PC-3 (cell line): ENCODE results near the gene PTPRR. TPM values are rescaled to one million over a fixed set of nuclear protein-coding genes. Genes with fewer than 3 reads are reported as not detected.

Experiments
- ATAC-seq: fragments of 200-7000 bp; cut with Tn5 transposase; 2 replicates; pipeline ENCODE4 v1.9.1; 2020; ENCODE audit warnings: mild to moderate bottlenecking, moderate library complexity
- BruUV-seq: library from RNA; stranded (reverse); fragments of 400-500 nt; replicated peaks from 2 replicates; lab custom pipeline; 2021; lab: Mats Ljungman, UMichigan
- CTCF ChIA-PET: fragments of 300-600 bp; sonication (Branson Sonifier 250); formaldehyde crosslinking; loops from one replicate; lab custom pipeline; 2022; ENCODE audit warnings: antibody characterized with exemption; lab: Charles Lee
- POLR2A ChIA-PET: fragments of 300-600 bp; sonication (Branson Sonifier 250); formaldehyde crosslinking; loops from one replicate; lab custom pipeline; 2022; ENCODE audit warnings: antibody characterized with exemption; ENCODE audit not compliant: unreplicated experiment; lab: Charles Lee
- DNase-seq: peaks from one replicate; pipeline ENCODE4 v3.0.0-alpha.2; 2015
- H2AFZ ChIP-seq: fragments of 300-600 bp; sonication (generic); 2 replicates; pipeline ENCODE4 v1.6.0; 2016; ENCODE audit warnings: antibody characterized with exemption, low read length
- H3F3A ChIP-seq: fragments of 300-600 bp; sonication (generic); one replicate; pipeline ENCODE4 v1.6.0; 2017; ENCODE audit warnings: antibody characterized with exemption, low read length, control low read depth, mild to moderate bottlenecking; ENCODE audit not compliant: unreplicated experiment
- H3K27ac ChIP-seq: fragments of 300-600 bp; sonication (generic); 2 replicates; pipeline ENCODE4 v1.5.1; 2016; ENCODE audit warnings: mild to moderate bottlenecking, low read length
- H3K27me3 ChIP-seq: fragments of 300-600 bp; sonication (generic); 2 replicates; pipeline ENCODE4 v1.6.1; 2016; ENCODE audit warnings: low read length, mixed read lengths
- H3K36me3 ChIP-seq: fragments of 300-600 bp; sonication (generic); 2 replicates; pipeline ENCODE4 v1.6.1; 2016; ENCODE audit warnings: low read depth, mixed run types, low read length, mixed read lengths
- H3K4me1 ChIP-seq: fragments of 300-600 bp; sonication (generic); 2 replicates; pipeline ENCODE4 v1.5.1; 2016; ENCODE audit warnings: low read length; ENCODE audit not compliant: insufficient read depth
- H3K4me2 ChIP-seq: fragments of 300-600 bp; sonication (generic); 2 replicates; pipeline ENCODE4 v1.6.0; 2016; ENCODE audit warnings: low read length
- H3K4me3 ChIP-seq: fragments of 300-600 bp; sonication (generic); 2 replicates; pipeline ENCODE4 v1.5.1; 2016; ENCODE audit warnings: mild to moderate bottlenecking, low read length, mixed read lengths
- H3K79me2 ChIP-seq: fragments of 300-600 bp; sonication (generic); 2 replicates; pipeline ENCODE4 v1.6.1; 2017; ENCODE audit warnings: low read length, mixed read lengths
- H3K9ac ChIP-seq: fragments of 300-600 bp; sonication (generic); 2 replicates; pipeline ENCODE4 v1.6.0; 2016; ENCODE audit warnings: mild to moderate bottlenecking, low read length
- H3K9me2 ChIP-seq: fragments of 300-600 bp; sonication (generic); replicated peaks from 2 replicates; pipeline ENCODE4 v1.6.1; 2016; ENCODE audit warnings: mixed run types, low read length, mixed read lengths
- H3K9me3 ChIP-seq: fragments of 300-600 bp; sonication (generic); 2 replicates; pipeline ENCODE4 v1.6.1; 2016; ENCODE audit warnings: low read length, mixed read lengths
- H4K20me1 ChIP-seq: fragments of 300-600 bp; sonication (generic); 2 replicates; pipeline ENCODE4 v1.6.1; 2016; ENCODE audit warnings: low read length, mixed read lengths
- EZH2 ChIP-seq: fragments of 300-600 bp; sonication (generic); IDR thresholded peaks from one replicate; pipeline ENCODE4 v1.6.1; 2017; ENCODE audit warnings: antibody characterized with exemption, mild to moderate bottlenecking, low read length; ENCODE audit not compliant: unreplicated experiment
- EZH2phosphoT487 ChIP-seq: fragments of 300-600 bp; sonication (generic); IDR thresholded peaks from 2 replicates; pipeline ENCODE4 v1.6.1; 2018; ENCODE audit warnings: mild to moderate bottlenecking, antibody characterized with exemption, low read length, borderline replicate concordance
- intact Hi-C: fragments of 100-400 bp; cut with micrococcal nuclease; formaldehyde crosslinking; loops from 2 replicates; pipeline ENCODE4 v1.9.0; 2023
- total RNA-seq: library from RNA; depleted of rRNA; stranded (reverse); fragments of >200 nt; gene quantifications from 2 replicates; pipeline ENCODE4 v1.2.3, GENCODE V29; 2014
- TF ChIP-seq, protein P1 (sequence below): fragments of 300-600 bp; sonication (generic); conservative IDR thresholded peaks from 2 replicates; pipeline ENCODE4 v1.5.1; 2017; ENCODE audit warnings: antibody characterized with exemption, low read depth, mild to moderate bottlenecking, low read length

PTPRR gene
- total RNA-seq, 1 experiment from 2014 or later: 3.1 TPM

DNA sequence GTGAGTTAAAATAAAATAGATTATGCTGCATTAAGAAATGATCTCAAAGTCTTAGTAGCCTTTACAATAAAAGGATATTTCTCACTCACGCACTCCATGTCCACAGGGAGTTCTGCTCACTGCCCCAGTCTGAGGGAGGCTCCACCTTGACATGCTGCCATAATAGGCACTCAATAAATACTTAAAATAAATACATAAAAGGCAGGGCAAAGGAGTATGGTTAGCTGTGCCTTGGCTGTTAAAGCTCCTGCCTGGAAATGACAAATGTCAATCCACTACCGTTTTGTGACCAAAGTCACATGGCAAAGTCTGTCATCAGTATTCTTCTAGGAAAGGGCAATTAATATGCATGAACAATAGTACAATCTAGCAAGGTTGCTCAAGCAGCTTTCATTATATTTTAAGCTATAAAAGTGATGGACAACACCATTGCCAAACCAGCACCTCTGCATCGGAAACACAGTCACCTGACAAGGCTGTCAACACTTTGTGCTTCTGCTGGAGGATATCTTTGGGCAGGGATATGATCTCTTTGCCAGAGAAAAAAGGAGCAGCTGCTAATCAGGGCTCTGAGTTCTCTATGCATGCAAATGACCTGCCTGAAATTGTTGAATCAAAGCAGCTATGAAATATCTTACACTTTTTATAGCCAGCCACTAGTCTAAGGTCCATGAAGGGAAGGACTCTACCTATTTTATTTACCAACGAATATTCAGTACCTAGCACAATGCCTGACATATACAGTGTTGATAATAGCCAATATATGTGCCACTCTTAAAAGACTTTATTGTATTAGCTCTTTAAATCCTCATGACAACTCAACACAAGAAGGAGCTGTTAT, 90.1 kb downstream of the PTPRR start:
- Histone ChIP-seq H3F3A (no peaks in the 10 kb centered on the region), H3K9me3 (no peaks in the 10 kb centered on the region), H3K9me2 (no peaks in the 10 kb centered on the region), H3K4me1 (peaks cover 18% of the 10 kb centered on the region), H3K4me3 (no peak overlapping the region), H4K20me1 (no peaks in the 10 kb centered on the region), H3K9ac (no peak overlapping the region), H3K4me2 (no peak overlapping the region), H2AFZ (no peak overlapping the region), H3K27ac (no peak overlapping the region), H3K27me3 (no peaks in the 10 kb centered on the region), H3K36me3 (no peaks in the 10 kb centered on the region), H3K79me2 (no peaks in the 10 kb centered on the region)
- ATAC-seq: no peak
- ChIA-PET POLR2A (interaction anchor here (0.6 kb wide), 1 partner anchor 74 kb away, joined by 3 read pairs; no protein-coding TSS in a partner anchor), CTCF (no interaction called here)
- intact Hi-C loops: loop anchor here (1.0 kb wide), 1 partner anchor 184 kb away; no protein-coding TSS in a partner anchor
- TF ChIP-seq EZH2phosphoT487: no peak
- no peak for TF ChIP-seq EZH2
- TF ChIP-seq, protein P1, sequence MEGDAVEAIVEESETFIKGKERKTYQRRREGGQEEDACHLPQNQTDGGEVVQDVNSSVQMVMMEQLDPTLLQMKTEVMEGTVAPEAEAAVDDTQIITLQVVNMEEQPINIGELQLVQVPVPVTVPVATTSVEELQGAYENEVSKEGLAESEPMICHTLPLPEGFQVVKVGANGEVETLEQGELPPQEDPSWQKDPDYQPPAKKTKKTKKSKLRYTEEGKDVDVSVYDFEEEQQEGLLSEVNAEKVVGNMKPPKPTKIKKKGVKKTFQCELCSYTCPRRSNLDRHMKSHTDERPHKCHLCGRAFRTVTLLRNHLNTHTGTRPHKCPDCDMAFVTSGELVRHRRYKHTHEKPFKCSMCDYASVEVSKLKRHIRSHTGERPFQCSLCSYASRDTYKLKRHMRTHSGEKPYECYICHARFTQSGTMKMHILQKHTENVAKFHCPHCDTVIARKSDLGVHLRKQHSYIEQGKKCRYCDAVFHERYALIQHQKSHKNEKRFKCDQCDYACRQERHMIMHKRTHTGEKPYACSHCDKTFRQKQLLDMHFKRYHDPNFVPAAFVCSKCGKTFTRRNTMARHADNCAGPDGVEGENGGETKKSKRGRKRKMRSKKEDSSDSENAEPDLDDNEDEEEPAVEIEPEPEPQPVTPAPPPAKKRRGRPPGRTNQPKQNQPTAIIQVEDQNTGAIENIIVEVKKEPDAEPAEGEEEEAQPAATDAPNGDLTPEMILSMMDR: no peak
- DNase-seq: no peak
- no TSS peak for BruUV-seq

GRCh38 chr12:70829070-70829469, 91.5 kb downstream of the PTPRR start:
- TF ChIP-seq EZH2: no peak
- TF ChIP-seq, protein P1: no peak
- TF ChIP-seq EZH2phosphoT487: no peak
- Histone ChIP-seq H3K4me1 (peaks cover 18% of the 10 kb centered on the region), H3K9me2 (no peaks in the 10 kb centered on the region), H3K79me2 (no peaks in the 10 kb centered on the region), H3K9ac (no peak overlapping the region), H2AFZ (no peak overlapping the region), H3K9me3 (no peaks in the 10 kb centered on the region), H3K36me3 (no peaks in the 10 kb centered on the region), H3K27me3 (no peaks in the 10 kb centered on the region), H3K27ac (no peak overlapping the region), H4K20me1 (no peaks in the 10 kb centered on the region), H3K4me3 (no peak overlapping the region), H3K4me2 (no peak overlapping the region), H3F3A (no peaks in the 10 kb centered on the region)
- ChIA-PET CTCF (no interaction called here), POLR2A (no interaction called here)
- BruUV-seq: no TSS peak
- no peak for DNase-seq
- ATAC-seq: no peak
- intact Hi-C loops: no loop called here

DNA sequence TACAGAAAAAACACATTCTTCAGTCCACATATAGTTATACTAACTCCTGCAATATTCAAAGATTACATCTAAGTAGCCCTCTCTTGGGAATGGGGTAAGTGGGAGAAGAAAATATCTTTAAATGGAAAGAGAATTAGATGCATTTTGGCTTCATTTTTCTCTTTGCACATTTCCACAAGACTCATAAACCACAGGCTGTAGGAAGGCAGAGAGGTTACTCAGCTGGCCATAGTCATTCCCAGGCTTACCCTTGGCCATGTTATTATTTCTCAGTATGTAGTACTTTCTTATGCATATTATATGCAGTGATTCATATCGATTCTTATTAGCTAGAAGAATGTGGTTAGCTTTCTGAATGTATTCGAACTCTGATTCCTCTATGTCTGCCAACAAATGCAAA, 92.2 kb downstream of the PTPRR start:
- intact Hi-C loops: no loop called here
- no peaks in the 10 kb centered on the region for H3K27me3 ChIP-seq
- no peak overlapping the region for H3K27ac ChIP-seq
- H3K4me2 ChIP-seq: no peak overlapping the region
- no peaks in the 10 kb centered on the region for H3K9me2 ChIP-seq
- no peaks in the 10 kb centered on the region for H4K20me1 ChIP-seq
- no peak overlapping the region for H3K4me3 ChIP-seq
- no peaks in the 10 kb centered on the region for H3K79me2 ChIP-seq
- no peak for TF ChIP-seq EZH2
- TF ChIP-seq, protein P1: no peak
- no peak for TF ChIP-seq EZH2phosphoT487
- H3K9me3 ChIP-seq: no peaks in the 10 kb centered on the region
- H3K4me1 ChIP-seq: peaks cover 18% of the 10 kb centered on the region
- ChIA-PET POLR2A (no interaction called here), CTCF (no interaction called here)
- no peak overlapping the region for H2AFZ ChIP-seq
- no TSS peak for BruUV-seq
- H3F3A ChIP-seq: no peaks in the 10 kb centered on the region
- ATAC-seq (no peak), DNase-seq (no peak)
- H3K9ac ChIP-seq: no peak overlapping the region
- no peaks in the 10 kb centered on the region for H3K36me3 ChIP-seq
